NCI-H774 (cell line): Measurements from ENCODE around the gene FKBP1B.
"Not testable (repeated sequence)": the region's sequence is repeated elsewhere in the genome, so short reads cannot be mapped to it uniquely, and the experiment has no call there.

ENCODE experiments used
- DNase-seq: peaks from one replicate; lab custom pipeline; 2025; lab: John Stamatoyannopoulos, UW

Gene FKBP1B

GRCh38 chr2:24102677-24103076 lies 53.1 kb downstream of the FKBP1B start:
- no peak for DNase-seq

DNA sequence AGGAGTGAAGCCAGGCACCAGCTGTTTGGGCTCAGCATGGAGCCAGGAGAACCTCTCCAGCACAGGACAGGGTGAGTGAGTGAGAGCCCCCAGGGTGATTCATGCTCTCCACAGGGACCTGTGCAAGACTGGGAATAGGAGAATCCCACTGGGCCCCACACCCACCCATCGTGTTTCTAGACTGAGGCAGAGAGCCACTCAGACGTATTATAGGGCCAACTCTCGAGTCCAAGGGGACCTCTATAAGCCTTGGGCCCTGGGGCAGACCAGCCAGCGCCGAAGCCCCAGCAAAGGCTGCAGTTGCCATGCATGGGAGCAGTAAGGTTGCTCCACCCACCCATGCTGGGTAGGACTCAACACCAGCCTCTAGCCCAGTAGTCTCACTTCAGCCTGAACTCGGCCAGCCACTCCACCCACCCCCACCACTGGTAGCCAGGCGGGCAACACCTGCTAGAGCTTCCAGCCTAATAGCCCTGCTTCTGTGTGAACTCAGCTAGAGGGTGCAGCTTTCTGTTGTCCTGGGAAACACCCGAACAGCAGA lies 54.6 kb downstream of the FKBP1B start:
- DNase-seq, result peak; percentile 51

DNA sequence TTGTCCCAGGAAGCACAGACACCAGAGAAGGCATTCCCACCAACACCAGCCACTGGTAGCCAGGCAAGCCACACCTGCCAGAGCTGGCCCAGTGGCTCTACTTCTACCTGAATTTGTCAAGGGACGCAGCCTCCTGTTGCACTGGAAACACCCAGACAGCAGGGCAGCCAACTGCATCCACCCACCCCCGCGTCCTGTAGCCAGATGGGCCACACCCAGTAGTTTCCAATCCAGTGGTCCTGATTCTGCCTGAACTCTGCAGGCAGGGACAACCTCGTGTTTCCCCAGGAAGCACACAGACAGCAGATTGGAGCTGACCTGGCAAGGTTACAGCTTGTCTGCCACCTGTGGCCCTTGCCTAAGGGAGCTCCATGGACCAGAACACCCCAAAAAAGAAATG lies 55.4 kb downstream of the FKBP1B start:
- DNase-seq, result no peak

GRCh38 chr2:24105816-24106215 lies 56.3 kb downstream of the FKBP1B start:
- DNase-seq, result no peak

- no peak for DNase-seq
Measured at GRCh38 chr2:24106786-24107185, 57.2 kb downstream of the FKBP1B start.

DNA sequence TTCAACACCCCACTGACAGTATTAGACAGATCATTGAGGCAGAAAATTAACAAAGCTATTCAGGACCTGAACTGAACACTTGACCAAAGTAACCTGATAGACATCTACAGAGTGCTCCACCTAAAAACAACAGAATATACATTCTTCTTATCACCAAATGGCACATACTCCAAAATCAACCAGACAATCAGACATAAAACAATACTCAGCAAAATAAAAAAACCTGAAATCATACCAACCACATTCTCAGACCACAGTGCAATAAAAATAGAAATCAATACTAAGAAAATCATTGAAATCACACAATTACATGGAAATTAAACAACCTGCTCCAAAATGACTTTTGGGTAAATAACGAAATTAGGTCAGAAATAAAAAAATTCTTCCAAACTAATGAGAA lies 57.8 kb downstream of the FKBP1B start:
- no peak for DNase-seq

DNA sequence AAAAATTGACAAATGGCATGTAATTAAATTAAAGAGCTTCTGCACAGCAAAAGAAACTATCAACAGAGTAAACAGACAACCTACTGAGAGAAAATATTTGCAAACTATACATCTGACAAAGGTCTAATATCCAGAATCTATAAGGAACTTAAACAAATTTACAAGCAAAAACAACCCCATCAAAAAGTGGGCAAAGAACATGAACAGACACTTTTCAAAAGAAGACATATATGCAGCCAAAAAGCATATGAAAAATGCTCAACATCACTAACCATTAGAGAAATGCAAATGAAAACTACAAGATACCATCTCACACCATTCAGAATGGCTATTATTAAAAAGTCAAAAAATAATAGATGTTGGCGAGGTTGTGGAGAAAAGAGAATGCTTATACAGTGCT lies 59.9 kb downstream of the FKBP1B start:
- not testable (repeated sequence) for DNase-seq

- DNase-seq, result no peak
Measured at GRCh38 chr2:24110660-24111303, 61.2 kb downstream of the FKBP1B start.

- no peak for DNase-seq
Measured at GRCh38 chr2:24111407-24111901, 61.9 kb downstream of the FKBP1B start.
